ENCODE data around the gene HTT. TPM values are rescaled to one million over a fixed set of nuclear protein-coding genes. Genes with fewer than 3 reads are reported as not detected.

The HTT gene
- total RNA-seq, 4 donors from 2014 or later, result 50.1 to 192 (median 81.0) TPM

DNA sequence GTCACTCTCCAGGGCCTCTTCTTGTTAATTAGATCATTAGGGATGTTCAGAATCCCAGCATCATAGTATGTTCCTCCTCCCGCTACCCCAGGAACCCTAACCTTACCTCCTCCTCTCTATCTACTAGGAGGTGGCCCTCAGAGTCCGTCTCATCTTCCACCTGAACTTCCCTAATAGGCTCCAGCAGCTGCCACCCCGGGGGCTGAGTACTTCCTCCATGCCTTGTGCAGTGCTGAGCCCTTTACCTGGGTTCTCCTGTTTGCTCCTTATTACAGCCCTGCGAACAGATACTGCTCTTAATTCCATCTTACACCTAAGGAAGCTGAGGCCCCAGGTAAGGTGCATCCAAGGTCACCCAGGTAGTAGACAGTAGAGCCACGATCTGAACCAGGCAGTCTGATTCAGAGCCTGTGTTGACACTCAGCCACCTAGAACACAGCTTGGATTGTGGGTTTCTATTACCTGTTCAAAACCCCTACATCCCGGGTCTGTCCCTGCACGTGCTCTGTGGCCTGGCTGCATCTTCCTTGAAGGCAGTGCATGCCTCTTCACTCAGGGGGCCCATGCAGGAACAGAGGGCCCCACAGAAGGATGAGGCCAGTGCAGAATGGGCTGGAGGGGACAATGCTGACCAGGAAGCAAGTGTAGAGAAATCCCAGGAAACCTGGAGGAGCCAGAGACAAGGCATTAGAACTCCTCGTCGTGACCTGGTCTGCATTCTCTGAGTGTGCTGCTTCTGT, 123.1 kb downstream of the HTT start:
- peak; percentile 38 to 42 for DNase-seq (ENCODE audit: low spot score in 2 of 2)
- Histone ChIP-seq H3K27me3 (no peaks in the 10 kb centered on the region), H3K9me3 (no peaks in the 10 kb centered on the region), H3K36me3 (peaks cover 73% of the 10 kb centered on the region), H3K4me3 (no peak overlapping the region), H3K4me1 (peaks cover 4% of the 10 kb centered on the region), H3K27ac (no peak overlapping the region)
- WGBS, result 92% methylated on average over 8 of the region's 9 CpGs
- TF ChIP-seq, protein P1, sequence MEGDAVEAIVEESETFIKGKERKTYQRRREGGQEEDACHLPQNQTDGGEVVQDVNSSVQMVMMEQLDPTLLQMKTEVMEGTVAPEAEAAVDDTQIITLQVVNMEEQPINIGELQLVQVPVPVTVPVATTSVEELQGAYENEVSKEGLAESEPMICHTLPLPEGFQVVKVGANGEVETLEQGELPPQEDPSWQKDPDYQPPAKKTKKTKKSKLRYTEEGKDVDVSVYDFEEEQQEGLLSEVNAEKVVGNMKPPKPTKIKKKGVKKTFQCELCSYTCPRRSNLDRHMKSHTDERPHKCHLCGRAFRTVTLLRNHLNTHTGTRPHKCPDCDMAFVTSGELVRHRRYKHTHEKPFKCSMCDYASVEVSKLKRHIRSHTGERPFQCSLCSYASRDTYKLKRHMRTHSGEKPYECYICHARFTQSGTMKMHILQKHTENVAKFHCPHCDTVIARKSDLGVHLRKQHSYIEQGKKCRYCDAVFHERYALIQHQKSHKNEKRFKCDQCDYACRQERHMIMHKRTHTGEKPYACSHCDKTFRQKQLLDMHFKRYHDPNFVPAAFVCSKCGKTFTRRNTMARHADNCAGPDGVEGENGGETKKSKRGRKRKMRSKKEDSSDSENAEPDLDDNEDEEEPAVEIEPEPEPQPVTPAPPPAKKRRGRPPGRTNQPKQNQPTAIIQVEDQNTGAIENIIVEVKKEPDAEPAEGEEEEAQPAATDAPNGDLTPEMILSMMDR (IDR thresholded peaks at IDR 0.05), result no peak
- no peak for TF ChIP-seq POLR2A (IDR thresholded peaks at IDR 0.05)
- no peak for TF ChIP-seq EP300 (IDR thresholded peaks at IDR 0.05)
- no peak for TF ChIP-seq POLR2AphosphoS5 (IDR thresholded peaks at IDR 0.05)

DNA sequence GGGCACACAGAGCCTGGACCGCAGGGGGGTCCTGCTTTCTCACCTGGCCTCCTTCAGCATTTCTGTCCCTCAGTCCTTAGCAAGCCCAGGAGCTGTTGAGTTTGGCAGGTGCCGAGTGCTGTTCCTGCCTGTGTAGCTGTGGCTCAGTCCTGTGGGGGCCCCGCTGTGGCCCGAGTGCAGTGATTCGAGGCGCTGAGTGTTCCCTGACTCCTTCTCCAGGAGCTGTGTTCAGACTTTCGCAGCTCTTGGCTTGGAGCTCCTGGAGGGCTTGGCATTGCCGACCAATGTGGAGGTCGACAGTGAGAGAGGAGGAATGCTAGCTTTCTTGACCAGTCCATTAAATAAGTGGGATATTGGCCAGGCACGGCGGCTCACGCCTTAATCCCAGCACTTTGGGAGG, 124.4 kb downstream of the HTT start:
- Histone ChIP-seq H3K27ac (peak overlapping the region; percentile 22), H3K27me3 (no peaks in the 10 kb centered on the region), H3K4me1 (peaks cover 11% of the 10 kb centered on the region), H3K36me3 (peaks cover 64% of the 10 kb centered on the region), H3K4me3 (no peak overlapping the region), H3K9me3 (no peaks in the 10 kb centered on the region)
- WGBS, result 92% methylated on average over 10 of the region's 12 CpGs
- TF ChIP-seq, protein P1 (IDR thresholded peaks at IDR 0.05), result no peak
- TF ChIP-seq EP300 (IDR thresholded peaks at IDR 0.05), result no peak
- TF ChIP-seq POLR2A (IDR thresholded peaks at IDR 0.05), result no peak
- TF ChIP-seq POLR2AphosphoS5 (IDR thresholded peaks at IDR 0.05), result no peak
- DNase-seq (ENCODE audit: low spot score in 2 of 2), result peak; percentile 48 to 62

DNA sequence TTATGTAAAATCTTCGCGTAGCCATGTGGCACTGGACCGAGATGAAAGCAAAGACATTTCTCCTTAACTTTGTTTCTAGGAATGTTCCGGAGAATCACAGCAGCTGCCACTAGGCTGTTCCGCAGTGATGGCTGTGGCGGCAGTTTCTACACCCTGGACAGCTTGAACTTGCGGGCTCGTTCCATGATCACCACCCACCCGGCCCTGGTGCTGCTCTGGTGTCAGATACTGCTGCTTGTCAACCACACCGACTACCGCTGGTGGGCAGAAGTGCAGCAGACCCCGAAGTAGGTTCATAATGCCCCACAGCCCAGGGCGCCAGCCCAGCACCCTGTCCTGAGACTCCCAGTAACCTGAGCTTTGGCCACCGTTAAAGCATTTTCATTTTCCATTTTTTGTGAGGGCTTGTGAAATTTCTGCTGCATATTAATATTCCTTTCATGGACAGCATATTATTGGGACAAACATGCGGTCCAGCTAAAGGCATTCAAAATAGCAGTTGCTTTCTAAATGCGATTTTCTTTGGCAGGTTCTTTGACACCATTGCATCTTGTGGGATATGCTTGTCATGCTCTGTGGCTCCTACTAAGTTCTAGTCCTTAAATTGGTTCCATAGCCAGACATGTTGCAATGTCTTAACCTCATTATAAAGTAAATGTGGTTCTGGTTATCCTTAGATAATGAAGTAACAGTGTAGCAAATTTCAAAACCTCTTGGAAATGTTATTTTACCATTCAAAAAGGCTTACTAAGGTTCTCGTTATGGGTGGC, 125.4 kb downstream of the HTT start:
- Histone ChIP-seq H3K9me3 (no peaks in the 10 kb centered on the region), H3K27ac (peak overlapping the region; percentile 50), H3K36me3 (peaks cover 67% of the 10 kb centered on the region), H3K4me1 (peaks cover 11% of the 10 kb centered on the region), H3K27me3 (no peaks in the 10 kb centered on the region), H3K4me3 (no peak overlapping the region)
- 73% methylated on average over 16 of the region's 17 CpGs for WGBS
- TF ChIP-seq POLR2AphosphoS5 (IDR thresholded peaks at IDR 0.05) (peak in 2 of 3 donors; percentile 5 to 23), POLR2A (IDR thresholded peaks at IDR 0.05) (no peak), EP300 (IDR thresholded peaks at IDR 0.05) (no peak)
- TF ChIP-seq, protein P1 (IDR thresholded peaks at IDR 0.05), result no peak
- peak; percentile 75 to 88 for DNase-seq (ENCODE audit: low spot score in 2 of 2)

DNA sequence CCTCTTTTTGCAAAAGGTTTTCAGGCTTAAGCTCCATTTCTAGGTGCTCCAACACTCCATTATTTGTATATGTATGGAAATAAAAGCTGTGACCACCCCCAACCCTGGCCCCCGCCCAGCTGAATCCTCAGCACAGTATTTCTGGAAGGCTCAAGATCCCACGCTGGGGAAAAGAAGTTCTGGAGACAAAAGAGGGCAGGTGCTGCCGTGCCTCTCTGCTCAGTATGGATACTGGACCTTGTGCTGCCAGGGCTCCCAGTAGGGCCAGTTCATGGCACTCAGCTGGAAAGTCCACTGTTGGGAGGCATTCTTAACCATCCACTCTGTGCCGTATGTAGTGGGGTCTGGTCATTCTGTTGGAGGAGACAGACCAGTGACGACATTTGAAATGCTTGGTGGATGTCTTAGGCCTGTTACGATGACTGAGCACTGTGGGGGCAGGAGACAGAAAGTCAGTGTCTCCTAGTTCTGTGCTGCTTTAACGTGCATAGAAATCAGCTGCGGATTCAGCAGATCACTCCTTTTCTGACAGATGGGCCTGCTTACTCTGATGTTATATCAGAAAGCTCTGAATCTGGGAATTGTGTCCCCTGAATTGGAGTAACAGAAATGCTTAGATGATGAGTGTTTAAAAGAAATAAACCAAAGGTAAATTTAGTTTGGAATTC, 126.1 kb downstream of the HTT start:
- H3K4me3 ChIP-seq, result no peak overlapping the region
- 87% methylated on average over 8 of the region's 8 CpGs for WGBS
- no peaks in the 10 kb centered on the region for H3K27me3 ChIP-seq
- H3K9me3 ChIP-seq, result no peaks in the 10 kb centered on the region
- H3K4me1 ChIP-seq, result peaks cover 11% of the 10 kb centered on the region
- DNase-seq (ENCODE audit: low spot score in 2 of 2), result peak; percentile 57 to 68
- TF ChIP-seq, protein P1 (IDR thresholded peaks at IDR 0.05), result no peak
- TF ChIP-seq POLR2A (IDR thresholded peaks at IDR 0.05), result no peak
- TF ChIP-seq POLR2AphosphoS5 (IDR thresholded peaks at IDR 0.05), result no peak
- TF ChIP-seq EP300 (IDR thresholded peaks at IDR 0.05), result no peak
- peaks cover 59% of the 10 kb centered on the region for H3K36me3 ChIP-seq
- peak overlapping the region; percentile 9 for H3K27ac ChIP-seq

All from suprapubic skin (tissue), 4 donors.